ENCODE data around the gene CEP104. TPM values are rescaled to one million over a fixed set of nuclear protein-coding genes. Genes with fewer than 3 reads are reported as not detected.

Gene CEP104
- total RNA-seq, 1 experiment from 2014 or later, result 74.1 TPM

DNA sequence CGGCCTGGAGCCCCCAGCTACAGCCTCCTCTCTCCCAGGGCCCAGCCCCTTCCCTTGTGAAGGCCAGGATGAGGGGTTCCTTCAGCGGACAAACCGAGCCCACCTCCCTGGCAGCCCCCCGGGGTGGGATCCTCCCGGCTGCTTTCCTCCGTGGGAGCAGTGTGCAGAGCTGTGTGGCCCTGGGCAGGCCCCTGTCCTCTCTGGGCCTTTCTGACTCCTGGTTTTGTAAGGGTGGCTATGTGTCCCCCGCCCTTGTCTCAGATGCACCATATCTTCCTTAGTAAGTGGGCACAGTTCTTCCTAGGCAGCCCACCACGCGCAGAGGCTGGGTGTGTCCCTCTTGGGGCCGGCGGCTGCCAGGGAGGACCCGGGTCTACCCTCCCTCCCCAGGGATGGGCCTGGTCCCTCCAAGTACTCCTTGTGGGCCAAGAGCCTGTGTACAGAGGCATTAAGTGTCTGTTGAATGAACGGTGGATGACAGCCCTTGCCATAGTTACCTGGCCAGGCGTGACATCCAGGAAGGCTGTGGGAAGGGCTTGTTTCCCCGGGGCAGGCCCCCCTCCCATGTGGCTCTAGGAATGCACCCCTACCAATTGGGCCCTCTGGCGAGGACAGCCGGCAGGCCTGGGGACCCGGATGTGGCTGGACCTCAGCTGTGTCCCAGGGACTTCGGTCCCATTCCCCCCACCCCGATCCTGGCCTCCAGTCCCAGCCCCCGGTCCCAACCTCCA, 80.6 kb downstream of the CEP104 start:
- no peak overlapping the region for H3K27ac Mint-ChIP-seq (ENCODE audit: low read depth, unreplicated experiment)
- DNase-seq (ENCODE audit: unreplicated experiment), result no peak
- BruUV-seq (replicated peaks), result no TSS peak
- TF ChIP-seq CTCF (IDR thresholded peaks at IDR 0.05; ENCODE audit: unreplicated experiment), result no peak
- no peaks in the 10 kb centered on the region for H3K27me3 Mint-ChIP-seq (ENCODE audit: insufficient read depth, unreplicated experiment)
- ChIA-PET POLR2A (interaction anchor here (1.2 to 1.9 kb wide), 2 partner anchors 17 to 20 kb away, joined by 6 to 7 read pairs; partner anchors contain the start of gene LRRC47), CTCF (interaction anchor here (0.6 to 1.8 kb wide), 5 partner anchors 10 to 180 kb away, joined by 3 to 8 read pairs (median 3); partner anchors contain the start of gene LRRC47)
- H3K4me3 Mint-ChIP-seq (ENCODE audit: unreplicated experiment), result no peak overlapping the region
- intact Hi-C loops (cut with micrococcal nuclease), result no loop called here
- H3K36me3 Mint-ChIP-seq (ENCODE audit: insufficient read depth, unreplicated experiment), result peaks cover 26% of the 10 kb centered on the region
- H3K9me3 Mint-ChIP-seq (ENCODE audit: unreplicated experiment), result no peaks in the 10 kb centered on the region
- H3K4me1 Mint-ChIP-seq (ENCODE audit: insufficient read depth, unreplicated experiment), result no peaks in the 10 kb centered on the region

DNA sequence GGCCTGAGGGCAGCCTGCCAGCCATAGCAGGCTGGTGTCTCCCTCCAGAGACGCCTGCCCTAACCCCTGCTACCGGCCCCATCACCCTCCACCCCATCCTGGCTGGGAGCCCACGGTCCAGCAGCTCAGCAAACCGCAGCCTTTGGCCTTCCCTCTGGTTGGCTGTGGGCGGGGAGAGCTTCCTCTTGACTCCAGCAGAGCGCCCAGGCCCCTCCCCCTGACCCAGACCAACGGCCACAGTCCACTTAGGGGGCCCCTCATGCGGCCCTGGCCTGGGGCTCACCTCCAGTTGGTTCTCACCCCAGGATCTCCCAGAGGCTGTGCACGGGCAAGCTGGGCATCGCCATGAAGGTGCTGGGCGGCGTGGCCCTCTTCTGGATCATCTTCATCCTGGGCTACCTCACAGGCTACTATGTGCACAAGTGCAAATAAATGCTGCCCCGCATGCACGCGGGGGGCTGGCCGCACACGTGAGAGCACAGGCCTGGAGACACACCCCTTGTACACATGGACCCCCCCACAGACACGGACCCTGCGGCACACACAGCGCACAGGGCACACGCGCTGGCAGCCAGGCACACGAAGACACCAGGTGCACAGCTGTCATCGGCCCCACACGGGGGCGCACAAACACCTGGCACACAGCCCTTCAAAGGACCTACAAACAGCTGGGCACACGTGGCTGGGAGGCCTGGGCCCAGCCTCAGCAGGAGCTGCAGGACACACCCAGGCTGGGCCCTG, 81.4 kb downstream of the CEP104 start:
- ChIA-PET CTCF (interaction anchor here (0.7 to 1.8 kb wide), 5 partner anchors 11 to 180 kb away, joined by 3 to 8 read pairs (median 3); partner anchors contain the start of gene LRRC47), POLR2A (interaction anchor here (0.7 to 1.9 kb wide), 3 partner anchors 18 to 27 kb away, joined by 4 to 7 read pairs (median 6); partner anchors contain the start of gene LRRC47)
- TF ChIP-seq CTCF (IDR thresholded peaks at IDR 0.05; ENCODE audit: unreplicated experiment), result peak; percentile 34
- no peaks in the 10 kb centered on the region for H3K9me3 Mint-ChIP-seq (ENCODE audit: unreplicated experiment)
- no peak overlapping the region for H3K4me3 Mint-ChIP-seq (ENCODE audit: unreplicated experiment)
- peaks cover 18% of the 10 kb centered on the region for H3K36me3 Mint-ChIP-seq (ENCODE audit: insufficient read depth, unreplicated experiment)
- intact Hi-C loops (cut with micrococcal nuclease), result no loop called here
- H3K27me3 Mint-ChIP-seq (ENCODE audit: insufficient read depth, unreplicated experiment), result no peaks in the 10 kb centered on the region
- peak; percentile 59 for DNase-seq (ENCODE audit: unreplicated experiment)
- BruUV-seq (replicated peaks), result no TSS peak
- no peaks in the 10 kb centered on the region for H3K4me1 Mint-ChIP-seq (ENCODE audit: insufficient read depth, unreplicated experiment)
- no peak overlapping the region for H3K27ac Mint-ChIP-seq (ENCODE audit: low read depth, unreplicated experiment)

DNA sequence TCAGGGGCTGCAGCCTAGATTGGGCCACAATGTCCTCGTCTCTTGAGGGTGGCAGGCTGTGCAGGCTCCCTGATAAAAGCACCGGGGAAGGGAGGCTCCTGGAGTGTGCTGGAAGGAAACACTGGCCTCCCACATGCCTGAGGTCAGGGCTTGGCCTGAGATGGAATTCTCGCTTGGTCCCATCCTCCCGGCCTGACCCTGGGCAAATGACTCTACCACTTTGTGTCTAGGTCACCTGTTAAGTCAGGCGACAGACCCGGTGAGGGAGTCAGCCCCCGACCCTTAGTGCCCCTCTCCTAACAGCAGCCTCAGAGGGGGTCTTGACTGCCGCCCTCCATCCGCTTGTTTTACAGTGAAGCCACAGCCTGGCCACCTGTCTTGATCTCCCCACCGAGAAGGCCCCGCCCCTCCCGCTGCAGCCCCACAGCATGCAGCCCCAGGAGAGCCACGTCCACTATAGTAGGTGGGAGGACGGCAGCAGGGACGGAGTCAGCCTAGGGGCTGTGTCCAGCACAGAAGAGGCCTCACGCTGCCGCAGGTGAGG, 82.0 kb downstream of the CEP104 start:
- no peak overlapping the region for H3K27ac Mint-ChIP-seq (ENCODE audit: low read depth, unreplicated experiment)
- ChIA-PET CTCF (interaction anchor here (0.5 to 1.8 kb wide), 3 partner anchors 21 to 332 kb away, joined by 3 to 5 read pairs (median 3); partner anchors contain the start of gene LRRC47), POLR2A (interaction anchor here (0.6 to 1.9 kb wide), 4 partner anchors 19 to 119 kb away, joined by 3 to 7 read pairs (median 4); partner anchors contain the start of gene LRRC47)
- H3K4me3 Mint-ChIP-seq (ENCODE audit: unreplicated experiment), result no peak overlapping the region
- H3K9me3 Mint-ChIP-seq (ENCODE audit: unreplicated experiment), result no peaks in the 10 kb centered on the region
- DNase-seq (ENCODE audit: unreplicated experiment), result no peak
- no peak for TF ChIP-seq CTCF (IDR thresholded peaks at IDR 0.05; ENCODE audit: unreplicated experiment)
- no peaks in the 10 kb centered on the region for H3K4me1 Mint-ChIP-seq (ENCODE audit: insufficient read depth, unreplicated experiment)
- peaks cover 12% of the 10 kb centered on the region for H3K36me3 Mint-ChIP-seq (ENCODE audit: insufficient read depth, unreplicated experiment)
- intact Hi-C loops (cut with micrococcal nuclease), result no loop called here
- BruUV-seq (replicated peaks), result no TSS peak
- H3K27me3 Mint-ChIP-seq (ENCODE audit: insufficient read depth, unreplicated experiment), result no peaks in the 10 kb centered on the region

Data from MCF 10A (cell line).